Measurements from ENCODE around the gene SNTG2. TPM values are rescaled to one million over a fixed set of nuclear protein-coding genes. Genes with fewer than 3 reads are reported as not detected.

The SNTG2 gene
- total and polyA plus RNA-seq, 7 experiments from 2014 or later, result 0.26 to 4.9 (median 3.1) TPM; not detected in 2

GRCh38 chr2:1173528-1173927 is 222.9 kb downstream of the SNTG2 start:
- no peak overlapping the region for H3K27ac ChIP-seq (ENCODE audit: low read depth, low read length)
- peaks cover 0 to 28% of the 10 kb centered on the region in 2 donors for H3K4me1 ChIP-seq (ENCODE audit: control insufficient read depth in 2 of 2, insufficient read depth in 2 of 2, low read length in 2 of 2)
- ChIA-PET CTCF (no interaction called here), POLR2A (no interaction called here)
- Mint-ChIP-seq H3K9me3 (peaks cover 0 to 12% (median 0%) of the 10 kb centered on the region in 11 donors), H3K4me3 (no peak overlapping the region), H3K27ac (peak overlapping the region in 1 of 9 donors; percentile 3), H3K36me3 (peaks cover 0 to 4% (median 0%) of the 10 kb centered on the region in 5 donors), H3K4me1 (peaks cover 0 to 48% (median 42%) of the 10 kb centered on the region in 7 donors), H3K27me3 (peaks cover 0 to 12% (median 0%) of the 10 kb centered on the region in 5 donors)
- H3K4me3 ChIP-seq (ENCODE audit: low read length), result no peak overlapping the region
- no peak for ATAC-seq
- H3K9me3 ChIP-seq (ENCODE audit: control insufficient read depth in 2 of 3, low read length in 3 of 3), result no peaks in the 10 kb centered on the region
- no peaks in the 10 kb centered on the region for H3K36me3 ChIP-seq (ENCODE audit: control insufficient read depth in 2 of 3, insufficient read depth in 3 of 3, low read length in 3 of 3)
- H3K27me3 ChIP-seq (ENCODE audit: control insufficient read depth in 2 of 2, insufficient read depth in 2 of 2, low read length in 2 of 2), result no peaks in the 10 kb centered on the region
- no peak for DNase-seq
- intact Hi-C loops (cut with micrococcal nuclease), result no loop called here

DNA sequence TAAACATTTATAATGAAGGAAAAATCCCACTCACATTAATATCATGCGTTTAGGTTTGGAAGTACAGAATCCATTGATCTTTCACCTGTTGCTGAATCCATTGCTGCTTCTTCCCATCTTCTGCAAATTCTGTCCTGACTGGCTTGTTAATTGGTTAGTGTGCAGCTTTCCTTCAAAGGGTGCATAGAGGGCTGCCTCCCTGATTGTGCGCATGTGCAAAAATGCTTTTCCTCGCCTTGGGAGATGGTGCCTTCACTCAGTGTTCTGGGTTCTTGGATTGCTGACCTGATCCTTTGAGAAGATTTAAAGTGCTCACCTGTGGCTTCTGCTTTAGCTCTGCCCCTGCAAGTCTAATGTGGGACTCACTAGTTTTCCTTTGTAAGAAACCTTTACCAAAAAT is 231.2 kb downstream of the SNTG2 start:
- H3K4me1 ChIP-seq (ENCODE audit: control insufficient read depth in 2 of 2, insufficient read depth in 2 of 2, low read length in 2 of 2), result no peaks in the 10 kb centered on the region
- DNase-seq (no peak), ATAC-seq (no peak)
- Mint-ChIP-seq H3K27me3 (peaks cover 0 to 4% (median 0%) of the 10 kb centered on the region in 5 donors), H3K9me3 (peaks cover 0 to 24% (median 8%) of the 10 kb centered on the region in 11 donors), H3K27ac (no peak overlapping the region), H3K36me3 (peaks cover 0 to 14% (median 0%) of the 10 kb centered on the region in 5 donors), H3K4me1 (peaks cover 0 to 12% (median 9%) of the 10 kb centered on the region in 7 donors), H3K4me3 (no peak overlapping the region)
- H3K4me3 ChIP-seq (ENCODE audit: low read length), result no peak overlapping the region
- no peaks in the 10 kb centered on the region for H3K27me3 ChIP-seq (ENCODE audit: control insufficient read depth in 2 of 2, insufficient read depth in 2 of 2, low read length in 2 of 2)
- ChIA-PET POLR2A (no interaction called here), CTCF (no interaction called here)
- H3K27ac ChIP-seq (ENCODE audit: low read depth, low read length), result no peak overlapping the region
- no peaks in the 10 kb centered on the region for H3K9me3 ChIP-seq (ENCODE audit: control insufficient read depth in 2 of 3, low read length in 3 of 3)
- intact Hi-C loops (cut with micrococcal nuclease), result no loop called here
- H3K36me3 ChIP-seq (ENCODE audit: control insufficient read depth in 2 of 3, insufficient read depth in 3 of 3, low read length in 3 of 3), result no peaks in the 10 kb centered on the region

DNA sequence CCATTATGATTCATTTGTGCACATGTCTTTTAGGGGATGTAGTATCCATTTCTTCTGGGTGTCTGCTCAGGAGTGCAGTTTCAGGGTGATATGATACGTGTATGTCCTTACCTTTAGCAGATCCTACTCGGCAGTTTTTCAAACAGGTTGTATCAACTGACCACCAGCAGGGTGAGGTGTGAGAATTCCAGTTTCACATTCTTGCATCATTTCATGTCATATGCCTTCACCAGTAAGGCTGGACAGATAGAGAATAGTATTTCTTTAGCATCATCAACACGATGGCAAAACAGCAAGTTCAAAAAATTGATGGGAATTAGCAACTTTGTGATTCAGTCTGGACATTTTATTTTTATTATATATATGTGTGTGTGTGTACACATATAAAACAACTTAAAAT is 232.7 kb downstream of the SNTG2 start:
- peaks cover 0 to 14% (median 0%) of the 10 kb centered on the region in 5 donors for H3K36me3 Mint-ChIP-seq

DNA sequence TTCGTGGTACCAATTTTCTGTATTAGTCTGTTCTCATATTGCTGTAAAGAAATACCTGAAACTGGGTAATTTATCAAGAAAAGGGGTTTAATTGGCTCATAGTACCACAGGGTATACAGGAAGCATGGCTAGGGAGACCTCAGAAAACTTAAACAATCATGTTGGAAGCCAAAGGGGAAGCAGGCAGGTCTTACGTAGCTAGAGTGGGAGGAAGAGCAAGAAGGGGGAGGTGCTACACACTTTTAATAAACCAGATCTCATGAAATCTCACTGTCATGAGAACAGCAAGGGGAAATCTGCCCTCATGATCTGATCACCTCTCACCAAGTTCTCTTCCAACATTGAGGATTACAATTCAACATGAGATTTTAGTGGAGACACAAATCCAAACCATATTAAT is 235.8 kb downstream of the SNTG2 start:
- no peak overlapping the region for H3K4me3 Mint-ChIP-seq
- H3K9me3 Mint-ChIP-seq, result peaks cover 0 to 24% (median 6%) of the 10 kb centered on the region in 11 donors
- ChIA-PET CTCF (no interaction called here), POLR2A (no interaction called here)
- H3K27me3 ChIP-seq (ENCODE audit: control insufficient read depth in 2 of 2, insufficient read depth in 2 of 2, low read length in 2 of 2), result no peaks in the 10 kb centered on the region
- intact Hi-C loops (cut with micrococcal nuclease), result no loop called here
- DNase-seq, result no peak
- no peaks in the 10 kb centered on the region for H3K9me3 ChIP-seq (ENCODE audit: control insufficient read depth in 2 of 3, low read length in 3 of 3)
- H3K27ac Mint-ChIP-seq, result peak overlapping the region in 1 of 9 donors; percentile 43
- no peaks in the 10 kb centered on the region for H3K4me1 ChIP-seq (ENCODE audit: control insufficient read depth in 2 of 2, insufficient read depth in 2 of 2, low read length in 2 of 2)
- no peak overlapping the region for H3K4me3 ChIP-seq (ENCODE audit: low read length)
- H3K36me3 Mint-ChIP-seq, result peaks cover 0 to 14% (median 0%) of the 10 kb centered on the region in 5 donors
- peaks cover 0 to 3% (median 0%) of the 10 kb centered on the region in 5 donors for H3K27me3 Mint-ChIP-seq
- no peaks in the 10 kb centered on the region for H3K36me3 ChIP-seq (ENCODE audit: control insufficient read depth in 2 of 3, insufficient read depth in 3 of 3, low read length in 3 of 3)
- no peak for ATAC-seq
- no peak overlapping the region for H3K27ac ChIP-seq (ENCODE audit: low read depth, low read length)
- H3K4me1 Mint-ChIP-seq, result peaks cover 0 to 9% (median 5%) of the 10 kb centered on the region in 7 donors

More for the DNA sequence above, 232.7 kb downstream of the SNTG2 start:
- H3K27ac Mint-ChIP-seq, result no peak overlapping the region
- POLR2A ChIA-PET, result no interaction called here
- ATAC-seq (no peak), DNase-seq (no peak)
- intact Hi-C loops (cut with micrococcal nuclease), result no loop called here
- no peak overlapping the region for H3K4me3 ChIP-seq (ENCODE audit: low read length)
- no peak overlapping the region for H3K4me3 Mint-ChIP-seq
- H3K9me3 Mint-ChIP-seq, result peaks cover 0 to 24% (median 7%) of the 10 kb centered on the region in 11 donors
- no peaks in the 10 kb centered on the region for H3K36me3 ChIP-seq (ENCODE audit: control insufficient read depth in 2 of 3, insufficient read depth in 3 of 3, low read length in 3 of 3)
- CTCF ChIA-PET, result no interaction called here
- H3K9me3 ChIP-seq (ENCODE audit: control insufficient read depth in 2 of 3, low read length in 3 of 3), result no peaks in the 10 kb centered on the region
- no peaks in the 10 kb centered on the region for H3K27me3 ChIP-seq (ENCODE audit: control insufficient read depth in 2 of 2, insufficient read depth in 2 of 2, low read length in 2 of 2)
- no peak overlapping the region for H3K27ac ChIP-seq (ENCODE audit: low read depth, low read length)
- peaks cover 0 to 3% (median 0%) of the 10 kb centered on the region in 5 donors for H3K27me3 Mint-ChIP-seq
- H3K4me1 Mint-ChIP-seq, result peaks cover 0 to 9% (median 5%) of the 10 kb centered on the region in 7 donors
- no peaks in the 10 kb centered on the region for H3K4me1 ChIP-seq (ENCODE audit: control insufficient read depth in 2 of 2, insufficient read depth in 2 of 2, low read length in 2 of 2)

GRCh38 chr2:1187189-1187588 is 236.5 kb downstream of the SNTG2 start:
- Histone ChIP-seq H3K9me3 (ENCODE audit: control insufficient read depth in 2 of 3, low read length in 3 of 3) (no peaks in the 10 kb centered on the region), H3K4me3 (ENCODE audit: low read length) (no peak overlapping the region), H3K27me3 (ENCODE audit: control insufficient read depth in 2 of 2, insufficient read depth in 2 of 2, low read length in 2 of 2) (no peaks in the 10 kb centered on the region), H3K36me3 (ENCODE audit: control insufficient read depth in 2 of 3, insufficient read depth in 3 of 3, low read length in 3 of 3) (no peaks in the 10 kb centered on the region), H3K27ac (ENCODE audit: low read depth, low read length) (no peak overlapping the region), H3K4me1 (ENCODE audit: control insufficient read depth in 2 of 2, insufficient read depth in 2 of 2, low read length in 2 of 2) (no peaks in the 10 kb centered on the region)
- intact Hi-C loops (cut with micrococcal nuclease), result no loop called here
- no peak for ATAC-seq
- Mint-ChIP-seq H3K4me3 (no peak overlapping the region), H3K4me1 (peaks cover 0 to 9% (median 5%) of the 10 kb centered on the region in 7 donors), H3K27me3 (peaks cover 0 to 3% (median 0%) of the 10 kb centered on the region in 5 donors), H3K27ac (no peak overlapping the region), H3K36me3 (peaks cover 0 to 14% (median 0%) of the 10 kb centered on the region in 5 donors), H3K9me3 (peaks cover 0 to 24% (median 6%) of the 10 kb centered on the region in 11 donors)
- no peak for DNase-seq
- ChIA-PET CTCF (no interaction called here), POLR2A (no interaction called here)

GRCh38 chr2:1192121-1192520 is 241.5 kb downstream of the SNTG2 start:
- Histone ChIP-seq H3K4me3 (ENCODE audit: low read length) (no peak overlapping the region), H3K27me3 (ENCODE audit: control insufficient read depth in 2 of 2, insufficient read depth in 2 of 2, low read length in 2 of 2) (no peaks in the 10 kb centered on the region), H3K36me3 (ENCODE audit: control insufficient read depth in 2 of 3, insufficient read depth in 3 of 3, low read length in 3 of 3) (no peaks in the 10 kb centered on the region), H3K9me3 (ENCODE audit: control insufficient read depth in 2 of 3, low read length in 3 of 3) (peaks cover 0 to 13% (median 0%) of the 10 kb centered on the region in 3 experiments), H3K4me1 (ENCODE audit: control insufficient read depth in 2 of 2, insufficient read depth in 2 of 2, low read length in 2 of 2) (no peaks in the 10 kb centered on the region), H3K27ac (ENCODE audit: low read depth, low read length) (no peak overlapping the region)
- H3K4me1 Mint-ChIP-seq, result peaks cover 0 to 2% (median 0%) of the 10 kb centered on the region in 7 donors
- H3K9me3 Mint-ChIP-seq, result peaks cover 0 to 25% (median 17%) of the 10 kb centered on the region in 11 donors
- DNase-seq (no peak), ATAC-seq (no peak)
- ChIA-PET POLR2A (no interaction called here), CTCF (no interaction called here)
- intact Hi-C loops (cut with micrococcal nuclease), result no loop called here
- H3K27ac Mint-ChIP-seq, result no peak overlapping the region
- no peak overlapping the region for H3K4me3 Mint-ChIP-seq
- no peaks in the 10 kb centered on the region for H3K27me3 Mint-ChIP-seq
- H3K36me3 Mint-ChIP-seq, result peaks cover 0 to 12% (median 6%) of the 10 kb centered on the region in 5 donors

DNA sequence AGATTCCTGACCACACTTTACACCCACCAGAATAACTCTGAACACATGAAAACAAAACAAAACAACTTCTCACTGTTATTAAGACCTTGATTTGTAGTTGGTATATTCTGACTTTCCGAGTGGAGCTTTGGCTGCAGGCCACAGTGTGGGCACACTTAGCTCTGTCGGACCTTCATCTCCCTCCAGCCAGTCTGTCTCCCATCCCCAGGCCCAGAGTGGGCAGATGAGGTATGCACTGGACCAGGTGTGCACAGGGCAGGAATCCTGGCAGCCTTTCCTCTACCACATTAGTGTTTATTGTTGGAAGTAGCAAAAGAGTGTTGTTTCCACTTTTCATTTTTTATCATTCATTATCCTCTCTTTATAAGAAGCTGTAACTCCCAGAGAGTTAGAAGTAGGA is 243.2 kb downstream of the SNTG2 start:
- Mint-ChIP-seq H3K27ac (no peak overlapping the region), H3K9me3 (peaks cover 0 to 32% (median 18%) of the 10 kb centered on the region in 11 donors), H3K4me1 (peaks cover 0 to 2% (median 0%) of the 10 kb centered on the region in 7 donors), H3K27me3 (no peaks in the 10 kb centered on the region), H3K36me3 (peaks cover 0 to 12% (median 6%) of the 10 kb centered on the region in 5 donors), H3K4me3 (no peak overlapping the region)
- Histone ChIP-seq H3K4me1 (ENCODE audit: control insufficient read depth in 2 of 2, insufficient read depth in 2 of 2, low read length in 2 of 2) (no peaks in the 10 kb centered on the region), H3K27me3 (ENCODE audit: control insufficient read depth in 2 of 2, insufficient read depth in 2 of 2, low read length in 2 of 2) (no peaks in the 10 kb centered on the region), H3K9me3 (ENCODE audit: control insufficient read depth in 2 of 3, low read length in 3 of 3) (peaks cover 0 to 13% (median 0%) of the 10 kb centered on the region in 3 experiments), H3K4me3 (ENCODE audit: low read length) (no peak overlapping the region), H3K36me3 (ENCODE audit: control insufficient read depth in 2 of 3, insufficient read depth in 3 of 3, low read length in 3 of 3) (no peaks in the 10 kb centered on the region), H3K27ac (ENCODE audit: low read depth, low read length) (no peak overlapping the region)
- DNase-seq (no peak), ATAC-seq (no peak)
- intact Hi-C loops (cut with micrococcal nuclease), result no loop called here
- CTCF ChIA-PET, result no interaction called here
- POLR2A ChIA-PET, result no interaction called here

All from naive thymus-derived CD4-positive, alpha-beta T cell (primary cell).